Right renal pelvis (tissue), 4 donors: ENCODE results near the gene ACOT4. TPM values are rescaled to one million over a fixed set of nuclear protein-coding genes. Genes with fewer than 3 reads are reported as not detected.
"Not testable (repeated sequence)": the region's sequence is repeated elsewhere in the genome, so short reads cannot be mapped to it uniquely, and the experiment has no call there.

Experiments
- DNase-seq, 4 donors: peaks; one replicate each; pipeline ENCODE4 v3.0.0-alpha.2; 2013; ENCODE audit warnings: low read depth in 4 of 4, low spot score in 3 of 4, missing footprints in 1 of 4
- polyA plus RNA-seq, 4 donors: library from polyadenylated mRNA; unstranded; fragments of 120-200 nt; gene quantifications; one replicate each; pipeline ENCODE4 v1.2.1, GENCODE V29; 2013; ENCODE audit not compliant: insufficient read length in 4 of 4

Gene ACOT4, protein sequence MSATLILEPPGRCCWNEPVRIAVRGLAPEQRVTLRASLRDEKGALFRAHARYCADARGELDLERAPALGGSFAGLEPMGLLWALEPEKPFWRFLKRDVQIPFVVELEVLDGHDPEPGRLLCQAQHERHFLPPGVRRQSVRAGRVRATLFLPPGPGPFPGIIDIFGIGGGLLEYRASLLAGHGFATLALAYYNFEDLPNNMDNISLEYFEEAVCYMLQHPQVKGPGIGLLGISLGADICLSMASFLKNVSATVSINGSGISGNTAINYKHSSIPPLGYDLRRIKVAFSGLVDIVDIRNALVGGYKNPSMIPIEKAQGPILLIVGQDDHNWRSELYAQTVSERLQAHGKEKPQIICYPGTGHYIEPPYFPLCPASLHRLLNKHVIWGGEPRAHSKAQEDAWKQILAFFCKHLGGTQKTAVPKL
- polyA plus RNA-seq: 1 to 10 TPM; 3.3 to 4.3 (median 3.6) TPM

DNA sequence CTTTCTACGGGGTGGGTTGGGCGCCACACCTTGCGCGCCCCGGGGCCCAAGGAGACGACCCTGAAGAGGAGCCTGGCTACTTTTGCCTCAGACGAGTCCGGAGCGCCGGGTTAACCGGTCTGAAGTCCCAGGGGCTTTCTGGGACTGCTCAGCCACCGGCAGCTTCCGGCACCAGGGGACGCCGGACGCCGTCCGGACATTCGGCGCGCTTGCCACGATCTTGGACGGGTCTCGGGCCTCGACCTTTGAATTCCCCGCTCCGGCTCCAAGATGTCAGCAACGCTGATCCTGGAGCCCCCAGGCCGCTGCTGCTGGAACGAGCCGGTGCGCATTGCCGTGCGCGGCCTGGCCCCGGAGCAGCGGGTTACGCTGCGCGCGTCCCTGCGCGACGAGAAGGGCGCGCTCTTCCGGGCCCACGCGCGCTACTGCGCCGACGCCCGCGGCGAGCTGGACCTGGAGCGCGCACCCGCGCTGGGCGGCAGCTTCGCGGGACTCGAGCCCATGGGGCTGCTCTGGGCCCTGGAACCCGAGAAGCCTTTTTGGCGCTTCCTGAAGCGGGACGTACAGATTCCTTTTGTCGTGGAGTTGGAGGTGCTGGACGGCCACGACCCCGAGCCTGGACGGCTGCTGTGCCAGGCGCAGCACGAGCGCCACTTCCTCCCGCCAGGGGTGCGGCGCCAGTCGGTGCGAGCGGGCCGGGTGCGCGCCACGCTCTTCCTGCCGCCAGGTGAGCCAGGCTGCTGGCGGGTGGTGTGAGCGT is at the start of gene ACOT4:
Gene ACOT4, plus strand, starts transcription at position 184 of the 760 bp plus-strand sequence. Its CDS starts 87 bp downstream, at position 271.
- DNase-seq: peak in 1 of 4 donors; percentile 35

DNA sequence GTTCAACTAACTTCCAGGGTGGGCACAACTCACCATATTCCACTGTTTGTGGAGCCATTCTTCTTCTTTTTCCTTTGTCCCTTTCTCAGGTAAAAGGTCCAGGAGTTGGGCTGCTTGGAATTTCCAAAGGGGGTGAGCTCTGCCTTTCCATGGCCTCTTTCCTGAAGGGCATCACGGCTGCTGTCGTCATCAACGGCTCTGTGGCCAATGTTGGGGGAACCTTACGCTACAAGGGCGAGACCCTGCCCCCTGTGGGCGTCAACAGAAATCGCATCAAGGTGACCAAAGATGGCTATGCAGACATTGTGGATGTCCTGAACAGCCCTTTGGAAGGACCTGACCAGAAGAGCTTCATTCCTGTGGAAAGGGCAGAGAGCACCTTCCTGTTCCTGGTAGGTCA is 48.7 kb upstream of the ACOT4 start:
- DNase-seq: not testable (repeated sequence)

DNA sequence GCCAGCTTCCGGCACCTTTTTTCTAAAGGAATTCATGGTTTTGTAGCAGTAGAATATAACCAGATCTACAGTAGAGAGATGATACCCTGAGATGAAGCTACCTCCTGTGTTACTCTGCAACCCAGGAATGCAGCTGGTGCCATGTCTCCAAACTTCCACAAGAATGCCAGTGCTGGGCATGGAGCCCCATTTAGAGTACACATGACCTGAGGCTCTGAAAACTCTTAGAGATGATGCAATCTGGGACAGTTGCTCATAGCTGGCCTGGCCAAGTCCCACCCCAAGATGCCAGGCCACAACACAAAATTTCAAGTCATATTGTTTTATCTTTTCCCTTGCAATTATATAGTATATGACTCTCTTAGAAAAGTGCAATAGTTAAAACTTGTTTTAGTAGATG is 46.3 kb upstream of the ACOT4 start:
- DNase-seq: not testable (repeated sequence)

DNA sequence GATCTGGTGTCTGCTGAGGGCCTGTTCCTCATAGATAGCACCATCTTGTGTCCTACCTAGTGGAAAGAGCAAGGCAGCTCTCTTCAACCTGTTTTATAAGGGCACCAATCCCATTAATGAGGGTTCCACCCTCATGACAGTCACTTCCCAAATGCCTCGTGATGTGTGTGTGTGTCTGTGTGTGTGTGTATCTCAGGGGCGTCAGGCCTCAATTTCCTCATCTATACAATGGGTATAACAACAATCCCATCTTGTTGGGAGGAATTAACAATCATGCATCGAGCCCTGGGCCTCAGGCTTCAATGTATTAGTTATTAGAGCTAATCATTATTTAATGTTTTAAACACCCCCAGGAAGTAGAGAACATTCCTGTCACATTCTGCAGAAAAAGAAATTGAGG is 42.6 kb upstream of the ACOT4 start:
- not testable (repeated sequence) for DNase-seq

DNA sequence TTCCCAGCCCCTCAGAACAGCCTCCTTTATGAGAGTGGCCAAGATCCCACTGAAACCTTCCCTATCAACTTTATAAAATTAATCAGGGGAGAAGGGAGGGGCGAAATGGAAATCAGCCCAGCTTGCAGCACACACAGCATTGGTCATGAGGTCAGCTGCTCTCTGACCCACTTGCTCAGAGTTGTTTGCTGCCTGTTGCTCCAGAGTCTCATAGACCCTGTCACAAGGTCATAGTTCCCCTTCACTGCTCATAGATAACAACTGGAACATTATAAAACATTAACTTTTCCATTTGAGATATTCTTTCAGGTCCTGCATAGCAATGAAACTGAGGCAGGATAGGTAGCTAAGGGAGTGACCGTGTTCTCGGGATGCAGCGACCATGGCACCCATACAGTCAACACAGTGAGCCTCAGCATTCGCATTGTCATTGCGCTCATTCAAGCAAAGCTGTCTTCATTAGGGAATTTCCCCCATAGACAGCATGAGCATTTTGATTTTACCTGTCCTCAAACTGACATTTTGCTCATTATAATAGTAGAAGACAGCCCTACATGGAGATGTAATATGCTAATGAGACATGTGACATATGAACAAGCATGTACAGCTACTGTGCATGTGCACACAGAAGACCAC is 41.7 kb upstream of the ACOT4 start:
- not testable (repeated sequence) for DNase-seq

DNA sequence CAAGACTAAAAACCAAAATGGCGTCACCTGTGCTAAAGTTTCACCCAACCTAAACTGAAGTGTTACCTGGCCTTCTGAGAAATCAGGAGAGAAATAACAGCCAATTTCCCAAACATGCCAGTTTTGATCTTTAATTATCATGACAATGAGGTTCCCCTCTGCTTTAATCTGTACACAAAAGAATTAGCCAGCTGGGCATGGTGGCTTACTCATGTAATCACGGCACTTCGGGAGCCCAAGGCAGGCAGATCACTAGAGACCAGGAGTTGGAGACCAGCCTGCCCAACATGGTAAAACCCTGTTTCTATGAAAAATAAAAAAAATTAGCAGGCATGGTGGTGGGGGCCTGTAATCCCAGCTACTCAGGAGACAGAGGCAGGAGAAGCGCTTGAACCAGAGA is 37.8 kb upstream of the ACOT4 start:
- DNase-seq: no peak

DNA sequence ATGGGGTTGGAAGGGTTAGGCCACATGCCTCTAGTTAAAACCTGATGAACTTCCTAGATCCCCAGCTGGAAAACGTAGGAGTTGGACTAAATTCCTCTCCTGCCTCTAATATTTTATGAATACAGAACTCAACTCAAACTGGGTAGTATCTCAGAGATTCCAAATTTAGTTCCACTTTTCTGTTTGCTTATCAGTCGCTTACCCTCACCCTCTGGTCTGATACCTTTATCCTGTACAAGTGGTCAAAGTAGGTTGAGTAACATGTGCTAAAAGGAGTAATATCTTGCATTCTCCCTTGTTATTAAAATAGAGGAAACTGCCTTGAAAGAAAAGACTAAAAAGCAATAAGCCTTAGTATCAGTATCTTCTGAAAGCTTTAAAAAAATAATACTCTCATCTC is 34.5 kb upstream of the ACOT4 start:
- DNase-seq: not testable (repeated sequence)

DNA sequence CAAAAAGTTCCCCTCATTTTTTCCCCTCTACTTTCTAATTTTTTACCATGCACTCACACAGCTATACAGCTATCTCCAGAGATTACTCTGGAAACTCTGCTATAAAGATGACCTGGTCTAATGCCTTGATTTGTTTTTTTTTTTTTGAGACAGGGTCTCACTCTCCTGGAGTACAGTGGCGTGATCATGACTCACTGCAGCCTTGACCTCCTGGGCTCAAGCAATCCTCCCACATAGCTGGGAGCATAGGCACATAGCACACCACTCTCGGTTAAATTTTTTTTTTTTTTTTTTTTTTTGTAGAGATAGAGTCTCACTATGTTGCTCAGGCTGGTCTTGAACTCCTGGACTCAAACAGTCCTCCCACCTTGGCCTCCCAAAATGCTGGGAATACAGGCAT is 33.4 kb upstream of the ACOT4 start:
- not testable (repeated sequence) for DNase-seq

DNA sequence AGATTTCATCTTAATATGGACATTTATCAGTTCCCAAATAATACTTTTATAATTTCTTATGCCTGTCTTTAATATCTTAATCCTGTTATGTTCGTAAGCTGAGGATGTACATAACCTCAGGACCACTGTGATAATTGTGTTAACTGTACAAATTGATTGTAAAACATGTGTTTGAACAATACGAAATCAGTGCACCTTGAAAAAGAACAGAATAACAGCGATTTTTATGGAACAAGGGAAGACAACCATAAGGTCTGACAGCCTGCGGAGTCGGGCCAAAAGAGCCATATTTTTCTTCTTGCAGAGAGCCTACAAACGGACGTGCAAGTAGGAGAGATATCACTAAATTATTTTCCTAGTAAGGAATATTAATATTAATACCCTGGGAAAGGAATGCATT is 29.4 kb upstream of the ACOT4 start:
- not testable (repeated sequence) for DNase-seq

DNA sequence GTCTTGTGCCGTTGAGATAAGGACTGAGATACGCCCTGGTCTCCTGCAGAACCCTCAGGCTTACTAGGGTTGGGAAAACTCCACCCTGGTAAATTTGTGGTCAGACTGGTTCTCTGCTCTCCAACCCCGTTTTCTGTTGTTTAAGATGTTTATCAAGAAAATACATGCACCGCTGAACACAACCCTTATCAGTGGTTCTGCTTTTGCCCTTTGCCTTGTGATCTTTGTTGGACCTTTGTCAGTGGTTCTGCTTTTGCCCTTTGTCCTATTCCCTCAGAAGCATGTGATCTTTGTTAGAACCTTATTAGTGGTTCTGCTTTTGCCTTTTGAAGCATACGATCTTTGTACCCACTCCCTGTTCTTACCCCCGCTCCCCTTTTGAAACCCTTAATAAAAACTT is 29.0 kb upstream of the ACOT4 start:
- not testable (repeated sequence) for DNase-seq

DNA sequence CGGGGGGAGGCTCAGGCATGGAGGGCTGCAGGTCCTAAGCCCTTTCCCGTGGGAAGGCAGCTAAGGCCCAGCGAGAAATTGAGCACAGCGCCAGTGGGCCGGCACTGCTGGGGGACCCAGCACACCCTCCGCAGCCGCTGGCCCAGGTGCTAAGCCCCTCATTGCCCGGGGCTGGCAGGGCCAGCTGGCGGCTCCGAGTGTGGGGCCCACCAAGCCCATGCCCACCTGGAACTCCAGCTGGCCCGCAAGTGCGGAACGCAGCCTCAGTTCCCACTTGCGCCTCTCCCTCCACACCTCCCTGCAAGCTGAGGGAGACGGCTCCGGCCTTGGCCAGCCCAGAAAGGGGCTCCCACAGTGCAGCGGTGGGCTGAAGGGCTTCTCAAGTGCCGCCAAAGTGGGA is 25.2 kb upstream of the ACOT4 start:
- not testable (repeated sequence) for DNase-seq

DNA sequence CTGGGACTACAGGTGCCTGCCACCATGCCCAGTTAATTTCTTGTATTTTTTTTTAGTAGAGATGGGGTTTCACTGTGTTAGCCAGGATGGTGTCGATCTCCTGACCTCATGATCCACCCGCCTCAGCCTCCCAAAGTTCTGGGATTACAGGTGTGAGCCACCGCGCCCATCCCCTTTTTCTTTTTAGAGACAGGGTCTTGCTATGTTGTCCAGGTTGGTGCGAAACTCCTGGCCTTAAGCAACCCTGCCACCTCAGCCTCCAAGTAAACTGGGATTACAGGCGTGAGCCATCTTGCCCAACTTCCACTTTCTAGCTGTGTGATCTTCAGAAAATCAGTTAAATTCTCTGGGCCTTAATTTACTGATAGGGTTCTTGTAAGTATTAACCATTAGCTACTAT is 24.7 kb upstream of the ACOT4 start:
- not testable (repeated sequence) for DNase-seq

DNA sequence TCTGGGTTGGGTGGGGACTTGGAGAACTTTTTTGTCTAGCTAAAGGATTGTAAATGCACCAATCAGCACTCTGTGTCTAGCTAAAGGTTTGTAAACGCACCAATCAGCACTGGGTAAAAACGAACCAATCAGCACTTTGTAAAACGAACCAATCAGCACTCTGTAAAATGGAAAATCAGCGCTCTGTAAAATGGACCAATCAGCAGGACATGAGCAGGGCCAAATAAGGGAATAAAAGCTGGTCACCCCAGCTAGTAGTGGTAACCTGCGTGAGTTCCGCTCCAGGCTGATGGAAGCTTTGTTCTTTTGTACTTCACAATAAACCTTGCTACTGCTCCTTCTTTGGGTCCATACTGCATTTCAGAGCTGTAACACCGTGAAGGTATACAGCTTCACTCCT is 24.3 kb upstream of the ACOT4 start:
- no peak for DNase-seq

DNA sequence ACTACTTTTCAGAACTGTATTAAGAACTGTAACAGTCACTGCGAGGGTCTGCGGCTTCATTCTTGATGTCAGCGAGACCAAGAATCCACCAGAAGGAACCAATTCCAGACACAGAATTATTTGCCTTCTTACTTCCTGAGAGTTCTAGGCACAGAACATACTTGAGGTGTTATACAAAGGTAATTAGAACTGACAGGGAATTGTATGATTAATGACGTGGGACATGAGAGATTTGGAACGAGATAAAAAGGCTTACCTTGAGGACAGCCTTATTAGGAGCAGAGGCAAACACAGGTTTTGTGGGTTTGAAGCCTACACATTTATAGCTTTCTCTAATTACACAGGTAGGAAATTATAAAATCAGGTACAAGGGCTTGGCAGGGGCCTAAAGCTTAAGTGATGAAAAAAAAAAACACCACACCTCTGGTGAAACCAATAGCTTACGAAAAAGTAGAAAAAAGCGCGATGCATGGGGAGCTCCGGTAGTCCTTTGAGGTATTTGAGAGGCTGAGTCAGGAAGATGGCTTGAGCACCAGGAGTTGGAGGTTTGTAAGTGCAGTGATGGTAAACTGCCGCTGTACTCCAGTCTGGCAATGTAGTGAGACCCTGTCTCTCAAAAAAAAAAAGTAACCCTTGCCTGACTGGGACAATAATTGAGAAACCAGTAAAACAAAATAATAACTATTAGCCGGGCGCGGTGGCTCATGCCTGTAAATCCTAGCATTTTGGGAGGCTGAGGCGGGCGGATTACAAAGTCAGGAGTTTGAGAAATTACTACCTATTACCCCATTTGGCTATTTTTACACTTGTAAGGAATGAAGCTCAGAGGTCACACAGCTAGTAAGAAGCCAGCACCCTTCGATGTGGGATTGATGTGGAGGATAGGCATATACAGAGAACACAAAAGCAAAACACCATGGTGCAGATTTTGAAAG is 23.5 kb upstream of the ACOT4 start:
- no peak for DNase-seq

DNA sequence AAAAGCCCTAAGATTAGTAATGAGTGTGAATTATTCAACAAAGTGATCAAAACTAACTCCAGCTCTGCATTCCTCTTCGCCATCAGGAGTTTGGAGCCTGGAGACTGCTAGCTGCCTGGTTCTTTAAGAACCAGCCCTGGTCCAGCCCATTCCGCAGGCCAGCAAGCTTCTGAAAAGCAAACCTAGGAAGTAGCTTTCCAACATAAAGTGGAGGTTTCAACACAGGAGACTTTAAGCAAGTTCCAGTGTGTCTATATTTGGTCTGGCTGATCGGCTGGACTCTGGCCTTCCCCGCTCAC is 22.8 kb upstream of the ACOT4 start:
- DNase-seq: not testable (repeated sequence)

DNA sequence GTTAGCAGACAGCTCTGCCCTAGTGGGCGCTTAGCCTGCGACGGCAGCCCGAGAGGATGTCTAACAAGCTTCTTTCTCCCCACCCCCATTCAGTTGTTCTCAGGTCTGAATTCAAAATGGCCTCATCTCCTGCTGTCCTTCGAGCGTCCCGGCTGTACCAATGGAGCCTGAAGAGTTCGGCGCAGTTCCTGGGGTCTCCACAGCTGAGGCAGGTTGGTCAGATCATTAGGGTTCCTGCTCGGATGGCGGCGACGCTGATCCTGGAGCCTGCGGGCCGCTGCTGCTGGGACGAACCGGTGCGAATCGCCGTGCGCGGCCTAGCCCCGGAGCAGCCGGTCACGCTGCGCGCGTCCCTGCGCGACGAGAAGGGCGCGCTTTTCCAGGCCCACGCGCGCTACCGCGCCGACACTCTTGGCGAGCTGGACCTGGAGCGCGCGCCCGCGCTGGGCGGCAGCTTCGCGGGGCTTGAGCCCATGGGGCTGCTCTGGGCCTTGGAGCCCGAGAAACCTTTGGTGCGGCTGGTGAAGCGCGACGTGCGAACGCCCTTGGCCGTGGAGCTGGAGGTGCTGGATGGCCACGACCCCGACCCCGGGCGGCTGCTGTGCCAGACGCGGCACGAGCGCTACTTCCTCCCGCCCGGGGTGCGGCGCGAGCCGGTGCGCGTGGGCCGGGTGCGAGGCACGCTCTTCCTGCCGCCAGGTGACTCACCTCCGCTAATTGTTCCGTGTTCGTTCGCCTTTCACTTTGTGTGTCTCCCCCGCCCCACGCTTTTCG is 22.3 kb upstream of the ACOT4 start, which contains the start of gene ACOT2:
Gene ACOT2, plus strand, starts transcription at position 29 of the 774 bp plus-strand sequence. Its CDS starts 28 bp downstream, at position 57.
- DNase-seq: peak; percentile 74 to 84 (median 81)

DNA sequence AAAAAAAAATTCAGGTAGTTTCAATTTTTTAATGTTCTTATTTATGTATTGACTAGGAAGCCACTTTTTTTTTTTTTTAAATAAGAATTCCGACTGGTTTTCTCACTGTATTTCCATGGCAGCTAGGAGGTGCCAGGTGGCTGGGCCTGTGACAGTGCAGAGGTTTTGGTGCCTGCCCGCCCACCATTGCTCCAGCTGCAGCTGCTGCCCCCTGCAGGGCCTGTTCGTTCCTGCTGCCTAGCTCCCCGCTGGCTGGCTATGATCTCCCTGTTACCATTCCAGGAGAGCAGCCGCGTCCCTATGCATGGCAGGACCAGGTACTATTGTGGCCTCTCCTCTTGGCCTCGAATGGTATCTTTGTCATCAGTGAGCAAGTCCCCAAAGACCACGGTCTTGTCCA is 20.8 kb upstream of the ACOT4 start:
- not testable (repeated sequence) for DNase-seq

DNA sequence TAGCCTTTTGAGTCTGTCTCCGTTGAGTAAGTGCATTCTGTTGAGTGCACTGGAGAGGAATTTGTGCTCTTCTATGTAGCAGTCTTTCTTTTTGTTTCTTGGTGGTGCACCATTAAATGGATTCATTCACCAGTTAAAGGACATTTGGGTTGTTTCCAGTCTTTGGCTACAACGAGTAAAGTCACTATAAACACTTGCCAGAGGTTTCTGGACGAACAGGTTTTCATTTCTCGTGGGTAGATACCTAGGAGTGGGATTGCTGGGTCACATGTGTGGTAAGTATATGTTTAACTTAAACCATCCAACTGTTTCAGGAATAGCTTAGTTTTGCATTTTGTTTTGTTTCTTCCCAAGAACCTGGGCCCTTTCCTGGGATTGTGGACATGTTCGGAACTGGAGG is 18.6 kb upstream of the ACOT4 start:
- not testable (repeated sequence) for DNase-seq

DNA sequence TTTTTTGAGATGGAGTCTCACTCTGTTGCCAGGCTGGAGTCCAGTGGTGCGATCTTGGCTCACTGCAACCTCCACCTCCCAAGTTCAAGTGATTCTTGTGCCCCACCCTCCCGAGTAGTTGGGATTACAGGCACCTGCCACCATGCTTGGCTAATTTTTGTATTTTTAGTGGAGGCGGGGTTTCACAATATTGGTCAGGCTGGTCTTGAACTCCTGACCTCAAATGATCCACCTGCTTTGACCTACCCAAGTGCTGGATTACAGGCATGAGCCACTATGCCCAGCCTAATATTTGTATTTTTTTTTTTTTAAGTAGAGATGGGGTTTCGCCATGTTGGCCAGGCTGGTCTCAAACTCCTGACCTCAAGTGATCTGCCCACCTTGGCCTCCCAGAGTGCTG is 17.9 kb upstream of the ACOT4 start:
- DNase-seq: not testable (repeated sequence)
